Esophagus muscularis mucosa (tissue), 4 donors: ENCODE measurements around the gene ANKS1A.

Source experiments
- CTCF ChIP-seq, 3 experiments: fragments of 200-600 bp in 2 of 3; fragments of 450-650 bp in 1 of 3; sonication (generic) in 2 of 3; IDR thresholded peaks; one replicate each; pipeline ENCODE4 v1.5.1; 2017 to 2019; ENCODE audit warnings: antibody characterized with exemption in 3 of 3, mild to moderate bottlenecking in 2 of 3, moderate library complexity in 1 of 3
- EP300 ChIP-seq: sonication (generic); formaldehyde crosslinking; IDR thresholded peaks from one replicate; pipeline ENCODE4 v1.6.1; 2017; ENCODE audit warnings: antibody characterized with exemption
- POLR2A ChIP-seq: fragments of 450-650 bp; IDR thresholded peaks from one replicate; pipeline ENCODE4 v1.6.1; 2017; ENCODE audit warnings: antibody characterized with exemption, moderate library complexity, mild to moderate bottlenecking, low read depth
- POLR2AphosphoS5 ChIP-seq, 2 donors: sonication (generic); formaldehyde crosslinking; IDR thresholded peaks; one replicate each; pipeline ENCODE4 v1.6.1; 2017; ENCODE audit warnings: antibody characterized with exemption in 2 of 2

GRCh38 chr6:34940030-34940434 is 51.0 kb downstream of the ANKS1A start:
- TF ChIP-seq EP300 (no peak), CTCF (IDR thresholded peaks at IDR 0.05) (no peak), POLR2AphosphoS5 (IDR thresholded peaks at IDR 0.05) (no peak), POLR2A (no peak)
